Aortic smooth muscle cell (primary cell): Measurements from ENCODE around the gene ZNF607. TPM values are rescaled to one million over a fixed set of nuclear protein-coding genes. Genes with fewer than 3 reads are reported as not detected.

ENCODE experiments used
- total RNA-seq: library from RNA; depleted of rRNA; stranded (reverse); fragments of >200 nt; gene quantifications from 2 replicates; pipeline ENCODE4 v1.2.3, GENCODE V29; 2014

ZNF607 gene
- total RNA-seq: 3.0 and 3.5 TPM in 2 replicates

GRCh38 chr19:37719111-37719926 lies at the start of gene ZNF607:
TSS of gene ZNF607 (minus strand) at chr19:37719761. CDS start at chr19:37711618, 8,143 bp downstream.

GRCh38 chr19:37655301-37655688 lies 64.3 kb downstream of the ZNF607 start, which contains the start of gene ZFP30:
TSS of gene ZFP30 (minus strand) at chr19:37655465. CDS start at chr19:37647822, 7,643 bp downstream.

Other genes starting within 250 kb of the ZNF607 start
- 0.87 and 1.6 TPM in 2 replicates for gene ZNF793, start 212.8 kb downstream of the ZNF607 start, total RNA-seq
- gene ZNF571, start 125.0 kb downstream of the ZNF607 start, total RNA-seq: 2.4 and 3.0 TPM in 2 replicates
- gene ZNF540, start 124.9 kb downstream of the ZNF607 start, total RNA-seq: 0.81 and 0.92 TPM in 2 replicates
- gene ZFP30, start 64.3 kb downstream of the ZNF607 start, total RNA-seq: 13.6 and 14.5 TPM in 2 replicates
- 5.4 and 6.1 TPM in 2 replicates for gene ZNF573, start 59.8 kb upstream of the ZNF607 start, total RNA-seq
- gene WDR87, start 186.8 kb upstream of the ZNF607 start, total RNA-seq: not detected in 2 replicates
- 6.6 and 12.5 TPM in 2 replicates for gene SIPA1L3, start 187.4 kb upstream of the ZNF607 start, total RNA-seq